Naive thymus-derived CD8-positive, alpha-beta T cell (primary cell): Measurements from ENCODE around the gene ATXN10. TPM values are rescaled to one million over a fixed set of nuclear protein-coding genes. Genes with fewer than 3 reads are reported as not detected.

Experiments
- ATAC-seq, 2 donors: fragments of 150-1000 bp; cut with Tn5 transposase in 1 of 2; sonication (Bioruptor Pico), chemical (Tn5 transposase) in 1 of 2; 1 replicate in 1 of 2; 2 replicates in 1 of 2; pipeline ENCODE4 v1.10.0; 2021; ENCODE audit warnings: mild to moderate bottlenecking in 2 of 2, moderate library complexity in 2 of 2
- POLR2A ChIA-PET: fragments of 350-600 bp; sonication (Branson Sonifier 250); formaldehyde crosslinking; loops from one replicate; lab custom pipeline; 2021; ENCODE audit warnings: antibody characterized with exemption; lab: Charles Lee
- DNase-seq, 10 donors: peaks; one replicate each; pipeline versions ENCODE4 v3.0.0 to v3.0.0-alpha.2; 2020 to 2022
- H3K27ac Mint-ChIP-seq, 10 donors: one replicate each; pipeline ENCODE4 v1.8.0; 2020 to 2022; ENCODE audit warnings: mild to moderate bottlenecking in 10 of 10, mixed read lengths in 10 of 10, moderate library complexity in 4 of 10, inconsistent platforms in 1 of 10
- H3K27me3 Mint-ChIP-seq, 5 donors: one replicate each; pipeline ENCODE4 v1.8.0; 2021 to 2022; ENCODE audit warnings: mixed read lengths in 5 of 5
- H3K36me3 Mint-ChIP-seq, 3 donors: one replicate each; pipeline ENCODE4 v1.8.0; 2020 to 2022; ENCODE audit warnings: mixed read lengths in 3 of 3, mild to moderate bottlenecking in 2 of 3, inconsistent platforms in 1 of 3
- H3K4me1 Mint-ChIP-seq, 4 donors: one replicate each; pipeline ENCODE4 v1.8.0; 2021 to 2022; ENCODE audit warnings: mixed read lengths in 4 of 4
- H3K4me3 Mint-ChIP-seq, 10 donors: one replicate each; pipeline ENCODE4 v1.8.0; 2020 to 2022; ENCODE audit warnings: mild to moderate bottlenecking in 10 of 10, mixed read lengths in 10 of 10, moderate library complexity in 6 of 10, inconsistent platforms in 1 of 10
- H3K9me3 Mint-ChIP-seq, 9 donors: one replicate each; pipeline ENCODE4 v1.8.0; 2020 to 2022; ENCODE audit warnings: mixed read lengths in 9 of 9, mild to moderate bottlenecking in 3 of 9, inconsistent platforms in 1 of 9, moderate library complexity in 1 of 9
- polyA plus RNA-seq, 3 donors: library from polyadenylated mRNA; unstranded; fragments of 300-500 nt; fragmentation: Illumina TruSeq; gene quantifications; one replicate each; pipeline ENCODE4 v1.2.3, GENCODE V29; 2021
- total RNA-seq, 8 experiments: library from RNA in 2 of 8; stranded (reverse) in 2 of 8; gene quantifications; one replicate each; pipeline ENCODE4 v1.2.3 and lab custom pipeline; 2021 to 2026

Gene ATXN10
- total and polyA plus RNA-seq, 5 experiments from 2014 or later = 77.4 to 117 (median 91.1) TPM

DNA sequence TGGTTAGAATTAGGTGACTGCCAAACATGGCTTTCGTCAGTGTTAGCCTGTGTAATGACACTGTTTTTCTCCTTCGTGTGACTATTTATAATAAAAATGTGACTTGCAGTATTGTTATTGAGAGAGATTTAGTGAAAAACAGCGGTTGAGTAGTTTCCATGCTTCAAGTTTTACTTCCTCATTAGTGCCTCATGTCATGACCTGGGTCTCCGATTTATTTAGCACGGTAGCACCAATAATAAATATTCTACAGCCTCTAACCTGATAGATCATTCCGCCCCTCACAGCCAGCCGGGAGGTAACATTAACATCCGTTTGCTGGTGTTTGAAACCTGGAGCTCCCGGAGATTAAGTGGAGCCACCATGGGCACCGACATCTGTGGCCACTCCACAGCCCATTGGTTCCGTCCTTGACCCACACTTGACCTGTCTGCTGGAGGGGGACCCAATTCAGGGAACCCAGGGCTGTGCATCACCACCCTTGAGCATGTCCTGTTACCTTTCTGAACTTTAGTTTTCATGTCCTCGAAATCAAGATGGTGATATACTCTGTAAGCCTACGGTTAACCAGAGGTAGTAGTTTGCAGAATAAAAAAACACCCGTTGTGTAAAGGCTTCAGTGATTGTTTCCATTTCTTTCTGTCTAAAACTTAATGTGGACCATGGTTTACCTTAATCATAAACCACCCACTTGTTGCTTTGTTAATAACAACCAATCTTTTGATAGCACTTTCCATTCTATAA lies 104.1 kb downstream of the ATXN10 start:
- Mint-ChIP-seq H3K4me3 (peak overlapping the region in 1 of 10 donors; percentile 28), H3K9me3 (no peaks in the 10 kb centered on the region), H3K36me3 (peaks cover 0 to 38% (median 20%) of the 10 kb centered on the region in 3 donors), H3K27ac (peak overlapping the region in 2 of 10 donors; percentile 20 to 54), H3K4me1 (peaks cover 0 to 46% (median 10%) of the 10 kb centered on the region in 4 donors), H3K27me3 (no peaks in the 10 kb centered on the region)
- ATAC-seq (peak in 1 of 2 donors; percentile 20), DNase-seq (no peak)
- POLR2A ChIA-PET = no interaction called here

DNA sequence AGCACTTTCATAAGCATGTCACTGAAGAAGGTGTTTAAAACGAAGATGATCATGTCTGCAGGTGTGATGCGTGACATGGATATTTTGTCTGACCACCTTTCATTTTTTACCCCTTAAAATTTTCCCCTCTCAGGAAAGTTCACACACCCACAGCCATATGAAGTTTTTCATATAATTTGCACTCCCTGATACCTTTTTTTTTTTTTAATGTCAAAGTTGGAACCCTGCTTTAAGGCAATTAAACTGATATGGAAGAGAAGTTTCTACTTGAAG lies 104.6 kb downstream of the ATXN10 start:
- no peak overlapping the region for H3K4me3 Mint-ChIP-seq
- H3K9me3 Mint-ChIP-seq = no peaks in the 10 kb centered on the region
- DNase-seq (no peak), ATAC-seq (no peak)
- H3K4me1 Mint-ChIP-seq = peaks cover 0 to 46% (median 11%) of the 10 kb centered on the region in 4 donors
- peak overlapping the region in 1 of 10 donors; percentile 20 for H3K27ac Mint-ChIP-seq
- H3K36me3 Mint-ChIP-seq = peaks cover 1 to 35% (median 16%) of the 10 kb centered on the region in 3 donors
- H3K27me3 Mint-ChIP-seq = no peaks in the 10 kb centered on the region
- POLR2A ChIA-PET = no interaction called here

GRCh38 chr22:45777046-45777851 lies 105.6 kb downstream of the ATXN10 start:
- POLR2A ChIA-PET = no interaction called here
- Mint-ChIP-seq H3K4me3 (no peak overlapping the region), H3K9me3 (no peaks in the 10 kb centered on the region), H3K27ac (peak overlapping the region in 1 of 10 donors; percentile 23), H3K27me3 (no peaks in the 10 kb centered on the region), H3K36me3 (peaks cover 5 to 31% (median 15%) of the 10 kb centered on the region in 3 donors), H3K4me1 (peaks cover 0 to 39% (median 12%) of the 10 kb centered on the region in 4 donors)
- no peak for DNase-seq
- ATAC-seq = no peak

- Mint-ChIP-seq H3K27ac (no peak overlapping the region), H3K9me3 (no peaks in the 10 kb centered on the region), H3K27me3 (no peaks in the 10 kb centered on the region), H3K36me3 (peaks cover 5 to 31% (median 15%) of the 10 kb centered on the region in 3 donors), H3K4me3 (no peak overlapping the region), H3K4me1 (peaks cover 1 to 33% (median 9%) of the 10 kb centered on the region in 4 donors)
- no peak for DNase-seq
- POLR2A ChIA-PET = no interaction called here
- no peak for ATAC-seq
Observed at GRCh38 chr22:45777852-45778375, 106.3 kb downstream of the ATXN10 start.

GRCh38 chr22:45781459-45781858 lies 109.8 kb downstream of the ATXN10 start:
- Mint-ChIP-seq H3K9me3 (no peaks in the 10 kb centered on the region), H3K27me3 (no peaks in the 10 kb centered on the region), H3K4me3 (no peak overlapping the region), H3K27ac (no peak overlapping the region), H3K36me3 (peaks cover 5 to 30% (median 15%) of the 10 kb centered on the region in 3 donors), H3K4me1 (peaks cover 0 to 14% (median 6%) of the 10 kb centered on the region in 4 donors)
- POLR2A ChIA-PET = no interaction called here
- DNase-seq = no peak
- ATAC-seq = no peak

DNA sequence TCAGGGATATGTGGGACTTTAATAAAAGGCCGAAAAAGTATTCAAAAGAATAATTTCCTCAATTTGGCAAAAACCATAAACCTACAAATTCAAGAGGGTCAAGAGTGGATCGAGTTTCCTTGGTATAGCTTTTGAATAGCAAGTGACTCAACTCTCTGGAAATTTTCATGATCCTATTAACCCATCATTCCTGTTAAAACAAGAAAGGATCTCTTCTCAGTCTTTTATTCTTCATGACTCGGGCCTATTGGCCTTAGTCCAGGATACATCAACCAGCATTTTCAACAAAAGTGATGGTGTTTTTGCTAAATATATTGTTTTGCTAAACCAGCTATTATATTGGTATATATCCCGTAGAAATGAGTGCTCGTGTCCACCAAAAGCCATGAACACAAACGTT lies 110.3 kb downstream of the ATXN10 start:
- ATAC-seq (no peak), DNase-seq (no peak)
- Mint-ChIP-seq H3K36me3 (peaks cover 5 to 30% (median 15%) of the 10 kb centered on the region in 3 donors), H3K4me1 (peaks cover 0 to 14% (median 4%) of the 10 kb centered on the region in 4 donors), H3K9me3 (no peaks in the 10 kb centered on the region), H3K4me3 (no peak overlapping the region), H3K27me3 (no peaks in the 10 kb centered on the region), H3K27ac (no peak overlapping the region)
- POLR2A ChIA-PET = no interaction called here

DNA sequence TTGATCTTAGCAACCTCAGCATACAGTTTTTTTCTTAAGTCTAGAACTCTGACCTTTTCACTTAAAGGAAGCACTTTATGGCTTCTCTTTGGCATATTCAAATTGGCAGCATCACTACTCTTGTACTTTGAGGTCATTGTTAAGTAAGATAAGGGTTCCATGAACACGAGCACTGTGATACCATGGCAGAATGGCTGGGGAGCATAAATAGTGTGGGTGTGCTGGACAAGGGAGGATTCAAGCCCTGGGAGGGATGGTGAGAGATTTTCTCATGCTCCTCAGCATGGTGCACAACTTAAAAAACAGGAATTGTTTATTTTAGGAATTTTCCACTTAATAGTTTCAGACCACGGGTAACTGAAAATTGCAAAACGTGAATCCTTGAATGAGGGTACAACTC lies 111.4 kb downstream of the ATXN10 start:
- DNase-seq = no peak
- peaks cover 7 to 30% (median 12%) of the 10 kb centered on the region in 3 donors for H3K36me3 Mint-ChIP-seq
- no peak for ATAC-seq
- POLR2A ChIA-PET = no interaction called here
- no peak overlapping the region for H3K4me3 Mint-ChIP-seq
- H3K9me3 Mint-ChIP-seq = no peaks in the 10 kb centered on the region
- peaks cover 0 to 16% (median 2%) of the 10 kb centered on the region in 4 donors for H3K4me1 Mint-ChIP-seq
- peak overlapping the region in 1 of 10 donors; percentile 18 for H3K27ac Mint-ChIP-seq
- no peaks in the 10 kb centered on the region for H3K27me3 Mint-ChIP-seq

- Mint-ChIP-seq H3K27ac (peak overlapping the region in 1 of 10 donors; percentile 18), H3K36me3 (peaks cover 9 to 31% (median 19%) of the 10 kb centered on the region in 3 donors), H3K4me3 (no peak overlapping the region), H3K9me3 (no peaks in the 10 kb centered on the region), H3K4me1 (peaks cover 0 to 14% (median 4%) of the 10 kb centered on the region in 4 donors), H3K27me3 (no peaks in the 10 kb centered on the region)
- DNase-seq (no peak), ATAC-seq (no peak)
- POLR2A ChIA-PET = no interaction called here
Observed at GRCh38 chr22:45783690-45784089, 112.1 kb downstream of the ATXN10 start.

DNA sequence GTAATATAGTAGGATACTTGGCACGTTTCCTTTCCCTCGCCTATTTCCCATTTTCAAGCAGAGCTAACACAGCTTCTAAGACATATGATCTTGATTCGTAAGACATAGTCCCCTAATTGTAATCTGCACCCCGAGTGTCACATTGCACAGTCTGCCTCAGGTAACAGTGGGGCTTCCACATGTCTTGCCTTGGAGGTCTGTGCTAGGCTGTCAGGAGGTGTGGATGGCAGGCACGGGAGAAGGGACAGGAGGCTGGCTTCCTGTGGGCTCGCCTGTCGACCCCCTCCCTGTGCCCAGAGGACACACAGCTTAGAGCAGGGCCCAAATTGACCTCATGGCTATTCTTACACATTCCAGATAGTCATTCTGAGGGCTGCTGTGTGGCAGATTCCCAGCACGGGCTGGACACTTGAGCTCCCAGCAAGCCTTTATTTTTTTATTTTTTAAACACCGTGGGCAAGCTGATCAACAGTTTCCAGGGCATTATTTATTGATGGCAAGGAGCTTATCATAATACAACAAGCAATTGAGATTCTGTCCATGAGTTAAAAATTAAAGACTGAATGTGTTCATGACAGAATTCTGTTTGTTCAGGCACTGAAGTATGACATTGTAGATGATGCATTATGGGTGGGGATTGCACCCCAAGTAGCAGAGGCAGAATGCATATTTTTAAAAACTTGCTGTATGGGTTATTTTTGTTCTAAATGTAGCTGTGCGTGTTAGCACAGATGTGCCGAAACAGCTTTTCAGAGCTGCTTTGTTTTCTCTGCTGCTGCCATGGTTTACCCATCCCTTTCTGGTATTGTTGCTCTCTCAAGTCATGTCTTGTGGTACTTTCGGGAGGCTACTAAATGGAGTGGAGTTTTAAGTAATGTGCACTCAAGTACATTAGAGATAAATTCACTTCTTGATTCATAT lies 113.0 kb downstream of the ATXN10 start:
- no peaks in the 10 kb centered on the region for H3K27me3 Mint-ChIP-seq
- ATAC-seq = no peak
- H3K36me3 Mint-ChIP-seq = peaks cover 9 to 27% (median 16%) of the 10 kb centered on the region in 3 donors
- no peak overlapping the region for H3K4me3 Mint-ChIP-seq
- H3K4me1 Mint-ChIP-seq = peaks cover 0 to 10% (median 4%) of the 10 kb centered on the region in 4 donors
- DNase-seq = no peak
- H3K9me3 Mint-ChIP-seq = no peaks in the 10 kb centered on the region
- POLR2A ChIA-PET = interaction anchor here (0.6 kb wide), 1 partner anchor 109 kb away, joined by 3 read pairs; no protein-coding TSS in a partner anchor
- H3K27ac Mint-ChIP-seq = peak overlapping the region in 1 of 10 donors; percentile 3

- DNase-seq (no peak), ATAC-seq (no peak)
- Mint-ChIP-seq H3K27me3 (no peaks in the 10 kb centered on the region), H3K4me3 (no peak overlapping the region), H3K4me1 (peaks cover 0 to 10% (median 4%) of the 10 kb centered on the region in 4 donors), H3K9me3 (peaks cover 0 to 2% (median 0%) of the 10 kb centered on the region in 9 donors), H3K36me3 (peaks cover 9 to 27% (median 22%) of the 10 kb centered on the region in 3 donors), H3K27ac (peak overlapping the region in 1 of 10 donors; percentile 29)
- POLR2A ChIA-PET = no interaction called here
Observed at GRCh38 chr22:45785458-45785857, 113.8 kb downstream of the ATXN10 start.

DNA sequence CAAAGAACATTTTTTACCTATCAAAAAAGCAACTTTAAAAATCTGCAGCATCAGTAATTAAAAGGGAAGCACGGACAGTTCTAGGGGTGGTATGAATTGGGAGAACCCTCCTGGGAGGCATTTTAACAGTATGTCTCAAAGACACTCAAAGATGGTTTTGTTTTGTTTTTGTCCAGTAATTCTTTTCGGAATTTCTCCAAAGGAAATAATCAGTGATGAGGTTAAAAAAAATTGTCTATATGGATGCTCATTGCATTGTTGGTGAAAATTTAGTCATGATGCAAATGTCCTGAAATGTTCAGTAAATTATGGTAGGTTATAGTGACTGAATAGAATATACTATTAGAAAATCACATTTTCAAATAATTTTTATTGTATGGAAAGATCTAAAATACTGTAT lies 115.1 kb downstream of the ATXN10 start:
- H3K27ac Mint-ChIP-seq = no peak overlapping the region
- POLR2A ChIA-PET = no interaction called here
- no peak for ATAC-seq

DNA sequence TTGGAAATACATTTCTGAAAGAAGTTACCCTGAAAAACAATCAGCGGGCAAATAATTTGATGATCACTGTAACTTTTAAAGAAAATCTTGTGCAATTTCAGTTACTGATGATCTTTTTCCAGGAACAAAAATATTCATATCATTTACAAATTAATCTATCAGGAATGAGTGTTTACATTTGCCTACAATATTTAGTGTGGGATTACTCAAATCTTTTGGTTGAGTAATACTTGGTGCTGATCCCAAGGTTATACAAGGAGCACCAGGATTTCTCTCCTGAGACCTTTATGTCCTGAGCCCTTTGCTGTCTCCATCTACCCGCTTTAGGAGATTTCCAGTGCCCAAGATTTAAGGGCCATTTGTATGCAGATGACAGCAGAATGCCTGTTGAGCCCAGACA lies 116.1 kb downstream of the ATXN10 start:
- POLR2A ChIA-PET = no interaction called here
- H3K4me3 Mint-ChIP-seq = no peak overlapping the region
- H3K9me3 Mint-ChIP-seq = peaks cover 0 to 5% (median 0%) of the 10 kb centered on the region in 9 donors
- no peaks in the 10 kb centered on the region for H3K27me3 Mint-ChIP-seq
- no peak overlapping the region for H3K27ac Mint-ChIP-seq
- H3K36me3 Mint-ChIP-seq = peaks cover 8 to 37% (median 36%) of the 10 kb centered on the region in 3 donors
- no peak for ATAC-seq
- peaks cover 0 to 7% (median 2%) of the 10 kb centered on the region in 4 donors for H3K4me1 Mint-ChIP-seq
- DNase-seq = no peak

More for the DNA sequence above, 115.1 kb downstream of the ATXN10 start:
- Mint-ChIP-seq H3K4me3 (no peak overlapping the region), H3K9me3 (peaks cover 0 to 5% (median 0%) of the 10 kb centered on the region in 9 donors), H3K4me1 (peaks cover 0 to 7% (median 2%) of the 10 kb centered on the region in 4 donors), H3K27me3 (no peaks in the 10 kb centered on the region), H3K36me3 (peaks cover 6 to 29% (median 29%) of the 10 kb centered on the region in 3 donors)
- DNase-seq = no peak
